Fibroblast of skin of right biceps (primary cell): ENCODE measurements around the gene TUBA3E.
"Not testable (repeated sequence)": the region's sequence is repeated elsewhere in the genome, so short reads cannot be mapped to it uniquely, and the experiment has no call there.

Experiments used
- DNase-seq: peaks from one replicate; pipeline ENCODE4 v3.0.0-alpha.2; 2013

TUBA3E gene

GRCh38 chr2:130198343-130198742 lies at the start of gene TUBA3E:
TSS of gene TUBA3E (minus strand) at chr2:130198439. CDS start at chr2:130198360, 79 bp downstream.
- DNase-seq, result no peak

GRCh38 chr2:130246430-130246829 lies 48.2 kb upstream of the TUBA3E start:
- DNase-seq, result no peak

DNA sequence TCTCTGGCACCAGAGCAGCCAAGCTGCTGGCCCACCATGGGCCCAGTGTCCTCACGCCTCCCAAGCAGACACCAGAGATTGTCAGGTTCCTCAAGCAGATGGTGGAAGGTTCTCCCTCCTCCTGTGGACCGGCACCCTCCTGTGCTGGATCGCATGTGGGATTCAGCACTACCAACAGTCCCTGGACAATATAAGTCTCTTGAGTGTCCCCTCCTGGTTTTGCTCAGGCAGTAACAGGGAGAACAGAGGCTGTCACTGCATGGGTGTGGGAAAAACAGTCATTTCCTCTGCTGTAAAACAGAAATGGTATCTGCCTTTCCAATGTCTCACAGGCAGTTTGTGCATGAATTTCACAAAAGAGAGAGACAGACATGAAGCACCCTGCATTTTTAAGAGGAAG lies 47.7 kb upstream of the TUBA3E start:
- no peak for DNase-seq

GRCh38 chr2:130243359-130243758 lies 45.1 kb upstream of the TUBA3E start:
- DNase-seq, result no peak

DNA sequence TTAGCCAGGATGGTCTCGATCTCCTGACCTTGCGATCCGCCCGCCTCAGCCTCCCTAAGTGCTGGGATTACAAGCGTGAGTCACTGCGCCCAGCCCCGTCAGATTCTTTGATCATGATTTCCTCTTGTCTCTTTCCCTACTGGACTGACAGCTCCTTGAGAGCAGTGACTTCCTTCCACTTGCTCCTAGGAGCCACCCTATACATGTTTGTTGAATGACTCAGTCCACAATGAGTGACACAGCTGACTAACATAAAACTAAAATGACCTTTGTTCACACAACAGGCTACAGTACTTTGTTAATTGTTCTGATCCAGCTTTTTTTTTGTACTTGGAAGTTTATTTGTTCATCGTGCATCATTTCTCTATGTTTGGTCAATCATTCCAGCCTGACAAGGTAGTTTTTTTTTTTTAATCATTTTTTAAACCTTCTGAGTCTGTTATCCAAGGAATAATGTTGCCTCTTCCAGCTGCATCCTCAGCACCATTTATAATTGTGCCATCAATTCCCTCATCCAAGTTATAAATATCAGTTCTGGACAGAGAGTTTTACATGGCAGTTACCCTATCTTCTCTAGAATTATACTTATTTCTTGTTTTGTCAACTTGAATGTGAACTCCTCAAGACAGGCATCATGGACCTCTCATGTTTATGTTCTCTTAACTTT lies 42.9 kb upstream of the TUBA3E start:
- DNase-seq, result peak; percentile 39

DNA sequence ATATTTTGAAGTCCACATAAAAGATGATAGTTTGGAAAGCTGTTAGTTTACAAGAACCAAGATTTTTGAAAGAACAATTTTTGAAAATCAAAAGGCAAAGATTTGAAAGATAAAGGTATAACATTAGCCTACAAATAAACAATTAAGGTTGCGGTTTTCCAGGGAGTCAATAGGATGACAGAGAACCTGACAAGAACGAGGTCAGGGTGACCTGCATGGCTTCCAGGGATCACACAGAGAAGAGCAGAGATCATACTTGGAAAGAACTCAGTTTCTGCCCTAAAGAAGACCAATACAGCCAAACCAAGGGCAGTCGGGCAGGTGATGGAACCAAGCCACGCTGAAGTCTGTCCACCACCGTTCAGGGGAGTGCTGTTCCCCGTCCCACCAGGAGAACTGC lies 41.3 kb upstream of the TUBA3E start:
- DNase-seq, result not testable (repeated sequence)

GRCh38 chr2:130233066-130233465 lies 34.8 kb upstream of the TUBA3E start:
- not testable (repeated sequence) for DNase-seq

- no peak for DNase-seq
Measured at GRCh38 chr2:130231656-130232055, 33.4 kb upstream of the TUBA3E start.

DNA sequence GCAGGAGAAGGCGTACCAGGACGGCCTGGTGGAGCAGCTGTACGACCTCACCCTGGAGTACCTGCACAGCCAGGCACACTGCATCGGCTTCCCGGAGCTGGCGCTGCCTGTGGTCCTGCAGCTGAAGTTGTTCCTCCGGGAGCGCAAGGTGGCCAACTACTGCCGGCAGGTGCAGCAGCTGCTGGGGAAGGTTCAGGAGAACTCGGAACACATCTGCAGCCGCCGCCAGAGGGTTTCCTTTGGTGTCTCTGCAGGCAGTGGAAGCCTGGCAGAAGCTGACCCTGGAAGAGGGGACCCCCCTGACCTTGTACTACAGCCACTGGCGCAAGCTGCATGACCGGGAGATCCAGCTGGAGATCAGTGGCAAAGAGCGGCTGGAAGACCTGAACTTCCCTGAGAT lies 32.7 kb upstream of the TUBA3E start:
- not testable (repeated sequence) for DNase-seq

DNA sequence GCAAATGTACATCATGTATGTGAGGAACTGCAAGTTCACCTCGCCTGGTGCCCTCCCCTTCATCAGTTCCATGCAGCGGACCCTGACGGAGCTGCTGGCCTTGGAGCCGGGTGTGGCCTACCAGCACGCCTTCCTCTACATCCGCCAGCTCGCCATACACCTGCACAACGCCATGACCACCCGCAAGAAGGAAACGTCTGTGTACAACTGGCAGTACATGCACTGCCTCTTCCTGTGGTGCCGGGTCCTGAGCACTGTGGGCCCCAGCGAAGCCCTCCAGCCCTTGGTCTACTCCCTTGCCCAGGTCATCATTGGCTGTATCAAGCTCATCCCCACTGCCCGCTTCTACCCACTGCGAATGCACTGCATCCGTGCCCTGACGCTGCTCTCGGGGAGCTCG lies 32.1 kb upstream of the TUBA3E start:
- DNase-seq, result not testable (repeated sequence)

- DNase-seq, result peak; percentile 51
Measured at GRCh38 chr2:130229161-130229510, 30.9 kb upstream of the TUBA3E start.

- DNase-seq, result not testable (repeated sequence)
Measured at GRCh38 chr2:130228467-130229160, 30.4 kb upstream of the TUBA3E start.

GRCh38 chr2:130228005-130228404 lies 29.8 kb upstream of the TUBA3E start:
- DNase-seq, result not testable (repeated sequence)

GRCh38 chr2:130222523-130222922 lies 24.3 kb upstream of the TUBA3E start:
- DNase-seq, result not testable (repeated sequence)

GRCh38 chr2:130220505-130220904 lies 22.3 kb upstream of the TUBA3E start:
- not testable (repeated sequence) for DNase-seq

DNA sequence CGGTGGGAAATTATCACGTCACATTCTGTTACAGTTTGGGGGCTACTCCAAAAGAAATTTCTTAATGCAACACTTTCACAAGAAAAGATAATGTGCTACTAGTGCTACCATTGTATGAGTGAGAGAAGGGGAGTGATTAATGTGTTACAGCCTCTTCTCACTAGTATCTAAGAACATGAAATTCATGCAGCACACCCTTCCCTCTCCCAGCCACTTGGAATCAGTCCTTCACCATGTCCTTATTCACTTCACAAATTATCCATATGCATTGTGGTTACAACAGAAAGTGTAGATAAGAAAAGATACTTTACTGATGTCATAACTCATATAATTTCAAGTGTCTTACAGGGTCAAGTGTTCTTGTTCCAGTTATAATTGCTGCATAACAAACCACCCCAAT lies 20.9 kb upstream of the TUBA3E start:
- DNase-seq, result not testable (repeated sequence)

GRCh38 chr2:130207051-130207450 lies 8.8 kb upstream of the TUBA3E start:
- DNase-seq, result not testable (repeated sequence)

GRCh38 chr2:130203150-130203549 lies 4.9 kb upstream of the TUBA3E start:
- not testable (repeated sequence) for DNase-seq

DNA sequence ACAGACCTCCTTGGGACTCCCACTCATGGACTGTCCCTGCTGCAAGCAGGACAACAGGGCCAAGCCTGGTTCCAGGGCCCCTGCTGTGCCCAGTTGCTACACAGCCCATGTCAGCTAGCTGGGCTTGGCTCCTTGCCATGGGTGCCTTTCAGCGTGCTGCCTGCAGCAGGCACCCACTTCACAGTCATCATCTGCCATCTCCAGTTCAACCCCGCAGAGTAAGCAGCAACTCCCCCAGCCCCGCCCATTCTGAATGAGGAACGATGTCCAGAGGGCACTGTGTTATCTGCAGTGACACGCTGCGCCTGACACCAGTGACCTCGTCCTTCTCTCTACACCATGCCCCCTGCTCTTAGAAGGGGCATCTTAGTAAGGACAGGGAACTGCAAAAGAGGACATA lies 4.3 kb upstream of the TUBA3E start:
- DNase-seq, result not testable (repeated sequence)

DNA sequence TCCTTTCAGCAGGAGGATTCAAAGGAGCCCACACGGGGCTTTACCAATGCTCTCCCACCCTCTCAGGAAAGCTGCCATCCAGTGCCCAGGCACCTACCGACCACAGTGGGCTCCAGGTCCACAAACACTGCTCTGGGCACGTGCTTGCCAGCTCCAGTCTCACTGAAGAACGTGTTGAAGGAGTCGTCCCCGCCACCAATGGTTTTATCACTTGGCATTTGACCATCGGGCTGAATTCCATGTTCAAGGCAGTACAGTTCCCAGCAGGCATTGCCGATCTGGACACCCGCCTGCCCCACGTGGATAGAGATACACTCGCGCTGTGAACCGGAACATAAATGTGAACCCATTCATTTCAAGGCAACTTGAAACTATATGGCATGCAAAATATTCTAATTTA lies 2.2 kb downstream of the TUBA3E start:
- not testable (repeated sequence) for DNase-seq

DNA sequence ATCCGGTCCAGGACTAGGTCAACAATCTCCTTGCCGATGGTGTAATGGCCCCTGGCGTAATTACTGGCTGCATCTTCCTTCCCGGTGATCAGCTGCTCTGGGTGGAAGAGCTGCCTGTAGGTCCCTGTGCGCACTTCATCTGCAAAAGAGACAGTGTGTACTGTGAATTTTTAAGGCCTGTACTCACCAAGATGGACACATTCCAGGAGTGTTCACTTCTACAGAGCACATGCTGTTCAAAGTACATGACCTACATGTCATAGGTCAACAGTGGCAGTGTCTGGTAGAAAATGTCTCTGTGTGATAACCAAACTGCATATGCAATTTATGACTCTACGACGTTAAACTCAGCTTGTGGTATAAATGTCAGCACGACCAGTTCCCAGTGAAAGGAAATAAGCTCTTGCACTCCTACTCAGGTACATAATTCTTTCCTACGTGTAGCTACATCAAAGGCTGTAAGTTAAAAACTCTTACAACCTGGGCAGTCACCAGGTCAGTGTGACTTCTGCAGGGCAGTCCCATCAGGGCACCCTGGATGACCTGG lies 3.1 kb downstream of the TUBA3E start:
- not testable (repeated sequence) for DNase-seq

DNA sequence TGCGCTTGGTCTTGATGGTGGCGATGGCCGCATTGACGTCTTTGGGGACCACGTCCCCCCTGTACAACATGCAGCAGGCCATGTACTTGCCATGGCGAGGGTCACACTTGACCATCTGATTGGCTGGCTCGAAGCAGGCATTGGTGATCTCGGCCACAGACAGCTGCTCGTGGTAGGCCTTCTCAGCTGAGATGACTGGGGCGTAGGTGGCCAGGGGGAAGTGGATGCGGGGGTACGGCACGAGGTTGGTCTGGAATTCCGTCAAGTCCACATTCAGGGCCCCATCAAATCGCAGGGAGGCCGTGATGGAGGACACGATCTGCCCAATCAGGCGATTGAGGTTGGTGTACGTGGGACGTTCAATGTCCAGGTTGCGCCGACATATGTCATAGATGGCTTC lies 4.4 kb downstream of the TUBA3E start:
- not testable (repeated sequence) for DNase-seq

DNA sequence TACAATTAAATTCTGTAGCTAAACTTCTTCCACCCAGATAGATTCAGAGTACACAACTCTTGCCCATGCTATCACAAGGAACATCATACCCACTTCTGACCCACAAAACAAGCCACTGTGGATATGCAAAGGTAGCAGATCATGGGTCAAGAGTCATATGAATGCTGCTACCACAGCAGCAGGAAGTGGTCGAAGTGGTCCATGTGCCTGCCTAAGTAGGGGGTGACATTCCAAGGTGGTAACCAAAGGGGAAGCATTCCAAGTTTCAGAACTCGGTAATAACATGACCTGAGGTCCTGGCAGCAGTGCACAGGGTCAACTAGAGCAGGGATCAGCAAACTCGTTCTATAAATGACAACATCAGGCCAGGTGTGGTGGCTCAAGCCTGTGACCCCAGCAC lies 5.8 kb downstream of the TUBA3E start:
- DNase-seq, result not testable (repeated sequence)

GRCh38 chr2:130191319-130191718 lies 6.9 kb downstream of the TUBA3E start:
- not testable (repeated sequence) for DNase-seq
